Measurements from ENCODE around the gene L3MBTL4.

Gene L3MBTL4

DNA sequence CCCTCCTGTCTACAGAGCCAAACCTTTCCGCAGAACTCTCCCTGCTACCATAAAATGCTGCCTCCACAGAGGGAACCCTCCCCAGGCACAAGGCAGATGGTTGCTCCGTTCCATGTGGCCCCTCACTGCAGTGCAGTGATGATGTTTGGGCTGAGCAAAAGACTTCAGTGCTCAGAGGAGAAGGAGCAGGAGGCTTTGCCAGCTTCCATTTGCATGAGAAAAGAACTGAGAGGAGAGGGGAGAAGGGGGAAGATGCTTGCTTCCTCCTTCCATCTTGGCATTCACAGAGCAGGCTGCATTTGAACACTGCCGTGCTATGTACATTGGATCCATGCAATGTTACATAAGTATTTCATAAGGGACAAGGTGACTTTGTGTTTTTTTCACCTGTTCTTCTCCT lies 472.8 kb downstream of the L3MBTL4 start:
- H3K27ac ChIP-seq (ENCODE audit: low read length) = no peak overlapping the region

DNA sequence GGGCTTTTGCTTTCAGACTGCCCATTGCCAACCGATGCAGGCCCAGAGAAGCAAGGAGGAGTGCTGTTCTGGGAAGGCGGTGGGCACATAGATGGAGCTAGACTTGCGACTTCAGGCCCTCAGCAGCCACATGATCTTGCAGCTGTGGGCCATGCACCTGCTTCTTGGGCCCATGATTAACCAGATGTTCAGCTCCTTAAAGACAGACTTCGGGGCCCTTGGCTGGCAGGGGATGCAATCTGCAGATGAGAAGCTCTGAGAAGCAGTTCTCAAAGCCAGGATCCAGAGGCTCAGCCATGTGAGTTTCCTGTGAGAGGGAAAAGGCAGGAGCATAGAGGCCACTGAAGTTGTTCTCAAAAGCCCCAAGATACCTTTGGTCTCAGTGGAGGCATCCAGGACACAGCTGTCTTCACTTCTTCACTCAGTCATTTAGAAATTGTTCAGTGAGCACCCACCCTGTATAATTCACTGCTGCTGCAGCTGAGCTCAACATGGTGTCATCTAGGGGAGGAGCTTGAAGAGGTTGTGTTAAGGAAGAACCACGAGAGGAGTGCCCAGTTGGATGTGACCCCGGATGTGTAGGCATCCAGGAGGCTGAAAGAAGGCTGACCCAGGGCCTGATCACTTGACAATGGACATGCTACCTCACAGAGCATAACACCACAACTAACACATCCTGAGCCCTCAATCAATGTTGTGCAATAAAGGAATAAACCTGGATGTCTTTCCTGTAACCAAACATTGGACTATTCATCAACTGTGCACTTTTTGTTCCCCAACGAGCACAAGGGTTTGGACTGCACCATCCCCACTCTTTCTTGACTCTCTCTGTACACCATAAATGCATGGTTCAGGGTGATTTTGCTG lies 474.7 kb downstream of the L3MBTL4 start:
- WGBS (ENCODE audit: insufficient coverage, insufficient read length) = no CpG with 5 or more reads among the region's 7 CpGs
- no peak overlapping the region for H3K4me3 ChIP-seq (ENCODE audit: low read length)
- H3K27ac ChIP-seq (ENCODE audit: low read length) = no peak overlapping the region
- H3K36me3 ChIP-seq (ENCODE audit: control insufficient read depth, insufficient read depth, low read length) = no peaks in the 10 kb centered on the region
- no peaks in the 10 kb centered on the region for H3K9me3 ChIP-seq (ENCODE audit: control insufficient read depth, insufficient read depth, low read length)
- DNase-seq (ENCODE audit: low read depth, low spot score) = no peak
- no peaks in the 10 kb centered on the region for H3K27me3 ChIP-seq (ENCODE audit: control insufficient read depth, insufficient read depth, low read length)
- H3K4me1 ChIP-seq (ENCODE audit: control insufficient read depth, insufficient read depth, low read length) = peaks cover 5% of the 10 kb centered on the region; the same call in 1 of the 2 replicates

More for the DNA sequence above, 472.8 kb downstream of the L3MBTL4 start:
- Histone ChIP-seq H3K4me1 (ENCODE audit: control insufficient read depth, insufficient read depth, low read length) (peaks cover 5% of the 10 kb centered on the region; the same call in 1 of the 2 replicates), H3K27me3 (ENCODE audit: control insufficient read depth, insufficient read depth, low read length) (no peaks in the 10 kb centered on the region), H3K36me3 (ENCODE audit: control insufficient read depth, insufficient read depth, low read length) (no peaks in the 10 kb centered on the region), H3K4me3 (ENCODE audit: low read length) (no peak overlapping the region), H3K9me3 (ENCODE audit: control insufficient read depth, insufficient read depth, low read length) (no peaks in the 10 kb centered on the region)
- WGBS (ENCODE audit: insufficient coverage, insufficient read length) = no CpG with 5 or more reads among the region's 3 CpGs
- no peak for DNase-seq (ENCODE audit: low read depth, low spot score)

DNA sequence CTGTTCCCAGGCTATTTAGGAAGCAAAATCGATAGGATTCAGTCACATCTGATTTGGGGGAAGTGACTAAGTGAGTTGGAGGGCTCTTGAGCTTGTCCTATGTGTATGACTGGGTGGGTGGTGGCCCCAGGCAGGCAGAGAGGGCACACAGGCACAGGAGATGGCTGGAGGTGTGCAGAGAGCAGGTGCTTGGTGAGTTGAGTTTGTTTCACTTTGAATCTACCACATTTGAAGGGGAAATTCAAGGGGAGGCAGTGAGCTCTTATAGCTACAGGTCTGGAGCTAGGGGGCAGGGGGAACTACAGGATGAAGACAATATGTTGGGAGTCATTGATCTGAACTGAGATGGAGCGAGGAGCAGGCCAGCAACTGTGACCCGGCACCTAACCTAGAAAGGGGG lies 476.9 kb downstream of the L3MBTL4 start:
- H3K4me3 ChIP-seq (ENCODE audit: low read length) = no peak overlapping the region
- WGBS (ENCODE audit: insufficient coverage, insufficient read length) = no CpG with 5 or more reads among the region's 3 CpGs
- no peak overlapping the region for H3K27ac ChIP-seq (ENCODE audit: low read length)
- no peaks in the 10 kb centered on the region for H3K36me3 ChIP-seq (ENCODE audit: control insufficient read depth, insufficient read depth, low read length)
- no peak for DNase-seq (ENCODE audit: low read depth, low spot score)
- H3K9me3 ChIP-seq (ENCODE audit: control insufficient read depth, insufficient read depth, low read length) = no peaks in the 10 kb centered on the region
- peaks cover 5% of the 10 kb centered on the region; the same call in 1 of the 2 replicates for H3K4me1 ChIP-seq (ENCODE audit: control insufficient read depth, insufficient read depth, low read length)
- no peaks in the 10 kb centered on the region for H3K27me3 ChIP-seq (ENCODE audit: control insufficient read depth, insufficient read depth, low read length)

DNA sequence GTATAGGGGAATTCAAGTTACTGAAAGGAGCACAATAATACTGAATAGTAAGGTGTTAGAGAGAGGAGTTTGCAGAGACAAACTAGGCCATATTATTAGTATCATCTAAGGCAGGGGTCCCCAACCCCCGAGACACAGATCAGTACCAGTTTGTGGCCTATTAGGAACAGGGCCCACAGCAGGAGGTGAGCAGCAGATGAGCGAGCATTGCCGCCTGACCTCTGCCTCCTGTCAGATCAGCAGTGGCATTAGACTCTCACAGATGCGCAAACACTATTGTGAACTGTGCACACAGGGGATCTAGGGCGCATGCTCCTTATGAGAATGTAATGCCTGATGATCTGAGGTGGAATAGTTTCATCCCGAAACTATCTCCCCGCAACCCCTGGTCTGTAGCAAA lies 477.6 kb downstream of the L3MBTL4 start:
- WGBS (ENCODE audit: insufficient coverage, insufficient read length) = no CpG with 5 or more reads among the region's 7 CpGs
- no peak for DNase-seq (ENCODE audit: low read depth, low spot score)
- H3K9me3 ChIP-seq (ENCODE audit: control insufficient read depth, insufficient read depth, low read length) = no peaks in the 10 kb centered on the region
- no peak overlapping the region for H3K4me3 ChIP-seq (ENCODE audit: low read length)
- H3K27me3 ChIP-seq (ENCODE audit: control insufficient read depth, insufficient read depth, low read length) = no peaks in the 10 kb centered on the region
- peaks cover 5% of the 10 kb centered on the region; the same call in 1 of the 2 replicates for H3K4me1 ChIP-seq (ENCODE audit: control insufficient read depth, insufficient read depth, low read length)
- H3K27ac ChIP-seq (ENCODE audit: low read length) = no peak overlapping the region
- H3K36me3 ChIP-seq (ENCODE audit: control insufficient read depth, insufficient read depth, low read length) = no peaks in the 10 kb centered on the region

DNA sequence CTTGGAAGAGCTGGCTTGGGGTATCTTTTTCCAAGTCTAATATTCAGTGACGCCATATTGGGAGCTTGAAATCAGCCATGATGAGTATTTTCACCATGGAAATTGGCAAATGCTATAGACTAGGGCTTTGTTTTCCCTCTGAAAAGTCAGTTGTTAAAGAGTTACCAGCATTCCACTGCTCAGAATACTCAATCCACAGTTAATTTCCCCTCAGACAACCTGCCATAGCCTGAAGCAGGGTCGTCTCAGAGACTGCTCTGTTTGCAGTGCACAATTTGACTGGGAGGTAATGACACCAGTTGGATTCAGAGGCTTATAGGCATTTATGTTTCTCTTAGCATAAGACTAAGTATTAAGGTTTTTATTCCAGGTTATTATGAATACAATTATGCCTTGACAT lies 483.9 kb downstream of the L3MBTL4 start:
- DNase-seq (ENCODE audit: low read depth, low spot score) = no peak
- Histone ChIP-seq H3K4me3 (ENCODE audit: low read length) (no peak overlapping the region), H3K36me3 (ENCODE audit: control insufficient read depth, insufficient read depth, low read length) (no peaks in the 10 kb centered on the region), H3K27me3 (ENCODE audit: control insufficient read depth, insufficient read depth, low read length) (no peaks in the 10 kb centered on the region), H3K9me3 (ENCODE audit: control insufficient read depth, insufficient read depth, low read length) (no peaks in the 10 kb centered on the region), H3K4me1 (ENCODE audit: control insufficient read depth, insufficient read depth, low read length) (no peaks in the 10 kb centered on the region), H3K27ac (ENCODE audit: low read length) (no peak overlapping the region)
- no CpG with 5 or more reads among the region's 2 CpGs for WGBS (ENCODE audit: insufficient coverage, insufficient read length)

DNA sequence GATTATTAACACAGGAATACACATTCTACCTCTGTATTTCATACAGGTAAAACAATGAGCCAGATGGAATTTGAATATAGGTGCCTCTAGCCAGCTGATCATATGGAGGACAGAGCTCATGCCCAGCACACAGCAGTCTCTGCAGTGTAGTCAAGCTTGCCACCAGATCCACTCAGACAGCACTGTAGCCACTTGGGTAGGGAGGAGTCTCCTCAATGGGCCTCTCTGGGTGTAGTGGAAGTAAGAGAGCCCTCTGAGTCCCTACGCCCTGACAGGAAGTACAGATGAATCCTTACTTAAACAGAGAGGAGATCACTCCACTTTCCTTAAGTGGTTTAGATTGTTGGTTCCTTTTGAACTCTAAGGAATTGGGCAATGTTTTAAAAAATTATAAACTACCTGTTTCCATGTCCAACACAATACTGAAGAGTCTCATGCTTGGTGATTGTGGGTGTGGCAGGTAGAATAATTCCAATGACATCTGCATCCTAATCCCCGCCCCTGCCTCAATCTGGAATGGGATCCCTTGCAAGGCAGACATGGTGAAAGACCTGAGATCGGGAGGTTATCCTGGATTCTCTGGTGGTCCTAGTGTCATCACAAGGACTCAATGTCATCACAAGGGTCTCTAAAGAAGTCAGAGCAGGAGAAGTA lies 496.4 kb downstream of the L3MBTL4 start:
- Histone ChIP-seq H3K4me1 (ENCODE audit: control insufficient read depth, insufficient read depth, low read length) (no peaks in the 10 kb centered on the region), H3K27me3 (ENCODE audit: control insufficient read depth, insufficient read depth, low read length) (no peaks in the 10 kb centered on the region), H3K36me3 (ENCODE audit: control insufficient read depth, insufficient read depth, low read length) (no peaks in the 10 kb centered on the region), H3K9me3 (ENCODE audit: control insufficient read depth, insufficient read depth, low read length) (no peaks in the 10 kb centered on the region), H3K27ac (ENCODE audit: low read length) (no peak overlapping the region), H3K4me3 (ENCODE audit: low read length) (no peak overlapping the region)
- DNase-seq (ENCODE audit: low read depth, low spot score) = no peak
- WGBS (ENCODE audit: insufficient coverage, insufficient read length) = no CpG with 5 or more reads among the region's 3 CpGs

DNA sequence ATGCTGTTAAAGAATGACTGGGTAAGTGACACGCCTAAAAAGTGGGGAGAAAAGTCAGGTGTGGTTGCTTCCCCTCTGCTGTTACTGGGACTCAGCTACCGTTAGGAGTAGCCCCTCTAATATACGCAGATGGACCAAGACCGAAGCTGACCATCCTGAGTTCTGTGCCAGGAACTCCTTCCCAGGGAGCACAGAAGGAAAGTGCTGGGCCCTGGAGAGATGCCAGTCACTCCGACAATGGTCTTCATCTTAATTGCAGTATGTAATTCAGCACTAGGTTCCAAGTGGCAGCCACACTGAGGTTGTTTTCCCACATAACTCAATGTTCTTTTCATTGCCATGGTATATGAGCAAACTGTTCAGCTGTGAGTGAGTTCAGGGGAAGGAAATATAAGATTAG lies 499.8 kb downstream of the L3MBTL4 start:
- Histone ChIP-seq H3K4me3 (ENCODE audit: low read length) (no peak overlapping the region), H3K4me1 (ENCODE audit: control insufficient read depth, insufficient read depth, low read length) (peaks cover 2% of the 10 kb centered on the region; the same call in 1 of the 2 replicates), H3K36me3 (ENCODE audit: control insufficient read depth, insufficient read depth, low read length) (no peaks in the 10 kb centered on the region), H3K27me3 (ENCODE audit: control insufficient read depth, insufficient read depth, low read length) (no peaks in the 10 kb centered on the region), H3K9me3 (ENCODE audit: control insufficient read depth, insufficient read depth, low read length) (no peaks in the 10 kb centered on the region), H3K27ac (ENCODE audit: low read length) (no peak overlapping the region)
- WGBS (ENCODE audit: insufficient coverage, insufficient read length) = no CpG with 5 or more reads among the region's 5 CpGs
- no peak for DNase-seq (ENCODE audit: low read depth, low spot score)

DNA sequence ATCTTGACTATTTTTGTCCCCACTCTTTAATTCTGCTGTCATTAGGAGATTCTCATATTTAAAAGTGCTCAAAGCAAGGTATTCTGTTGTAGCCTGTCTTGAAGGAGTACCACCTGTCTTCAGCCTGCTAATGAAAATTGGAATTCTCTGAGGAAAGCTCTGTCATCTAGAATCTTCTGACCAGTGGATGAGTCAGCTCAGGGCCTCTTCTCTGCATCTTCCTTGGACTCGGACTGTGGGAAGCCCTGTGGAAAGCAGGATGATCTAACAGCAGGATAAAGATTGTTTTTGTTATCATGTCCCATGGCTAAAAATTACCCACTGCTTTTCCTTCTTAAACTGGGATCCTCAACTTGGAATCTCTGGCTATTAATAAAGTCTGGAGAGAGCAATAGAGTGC lies 500.7 kb downstream of the L3MBTL4 start:
- Histone ChIP-seq H3K9me3 (ENCODE audit: control insufficient read depth, insufficient read depth, low read length) (no peaks in the 10 kb centered on the region), H3K27me3 (ENCODE audit: control insufficient read depth, insufficient read depth, low read length) (no peaks in the 10 kb centered on the region), H3K36me3 (ENCODE audit: control insufficient read depth, insufficient read depth, low read length) (no peaks in the 10 kb centered on the region), H3K4me1 (ENCODE audit: control insufficient read depth, insufficient read depth, low read length) (peaks cover 2% of the 10 kb centered on the region; the same call in 1 of the 2 replicates), H3K27ac (ENCODE audit: low read length) (no peak overlapping the region), H3K4me3 (ENCODE audit: low read length) (no peak overlapping the region)
- WGBS (ENCODE audit: insufficient coverage, insufficient read length) = no CpG with 5 or more reads among the region's 1 CpG
- DNase-seq (ENCODE audit: low read depth, low spot score) = no peak

DNA sequence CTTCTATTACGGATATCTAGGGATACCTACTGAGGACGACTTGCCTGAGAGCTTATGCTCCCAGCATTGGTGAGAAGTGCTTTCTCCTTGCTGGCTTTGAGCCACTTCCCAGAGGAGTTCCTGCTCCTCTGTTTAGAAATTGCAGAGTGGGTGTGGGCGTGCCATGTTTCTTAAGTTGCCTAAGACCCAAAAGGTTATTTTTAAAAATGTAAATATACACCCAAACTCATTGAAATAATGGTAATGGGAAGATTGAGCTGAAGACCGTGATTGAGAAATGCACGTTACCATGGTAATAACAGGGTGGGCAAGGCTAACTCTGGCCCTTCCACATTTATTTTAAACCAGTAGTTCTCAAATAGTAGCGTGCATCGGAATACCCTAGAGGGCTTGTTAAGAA lies 502.1 kb downstream of the L3MBTL4 start:
- H3K4me3 ChIP-seq (ENCODE audit: low read length) = no peak overlapping the region
- peaks cover 2% of the 10 kb centered on the region; the same call in 1 of the 2 replicates for H3K4me1 ChIP-seq (ENCODE audit: control insufficient read depth, insufficient read depth, low read length)
- H3K36me3 ChIP-seq (ENCODE audit: control insufficient read depth, insufficient read depth, low read length) = no peaks in the 10 kb centered on the region
- no CpG with 5 or more reads among the region's 7 CpGs for WGBS (ENCODE audit: insufficient coverage, insufficient read length)
- H3K27me3 ChIP-seq (ENCODE audit: control insufficient read depth, insufficient read depth, low read length) = no peaks in the 10 kb centered on the region
- no peaks in the 10 kb centered on the region for H3K9me3 ChIP-seq (ENCODE audit: control insufficient read depth, insufficient read depth, low read length)
- H3K27ac ChIP-seq (ENCODE audit: low read length) = no peak overlapping the region
- DNase-seq (ENCODE audit: low read depth, low spot score) = no peak

DNA sequence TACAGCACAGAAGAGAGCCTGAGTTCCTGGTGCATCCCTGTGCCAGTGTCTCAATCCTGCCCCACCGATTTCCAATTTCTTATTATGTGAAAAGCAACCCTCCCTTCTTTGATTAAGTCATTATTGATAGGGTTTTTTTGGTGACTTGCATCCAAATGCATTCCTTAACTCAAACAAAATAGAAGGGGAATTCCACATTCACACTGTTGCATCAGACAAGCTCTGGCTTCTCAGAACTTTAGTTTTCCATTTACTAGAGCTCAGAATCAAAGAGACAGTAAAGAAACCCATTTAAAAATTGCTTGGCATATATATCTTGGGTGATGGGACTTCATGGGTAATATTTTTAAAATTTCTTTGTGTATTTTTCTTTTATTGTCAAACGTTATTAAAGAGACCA lies 505.6 kb downstream of the L3MBTL4 start:
- no peak overlapping the region for H3K27ac ChIP-seq (ENCODE audit: low read length)
- H3K27me3 ChIP-seq (ENCODE audit: control insufficient read depth, insufficient read depth, low read length) = no peaks in the 10 kb centered on the region
- H3K36me3 ChIP-seq (ENCODE audit: control insufficient read depth, insufficient read depth, low read length) = no peaks in the 10 kb centered on the region
- H3K4me3 ChIP-seq (ENCODE audit: low read length) = no peak overlapping the region
- H3K9me3 ChIP-seq (ENCODE audit: control insufficient read depth, insufficient read depth, low read length) = no peaks in the 10 kb centered on the region
- WGBS (ENCODE audit: insufficient coverage, insufficient read length) = no CpG with 5 or more reads among the region's 2 CpGs
- DNase-seq (ENCODE audit: low read depth, low spot score) = no peak
- peaks cover 2% of the 10 kb centered on the region; the same call in 1 of the 2 replicates for H3K4me1 ChIP-seq (ENCODE audit: control insufficient read depth, insufficient read depth, low read length)

Measured in iPS DF 6.9 (cell line).